ENCODE measurements around the gene FHIP1A. TPM values are rescaled to one million over a fixed set of nuclear protein-coding genes. Genes with fewer than 3 reads are reported as not detected.

The FHIP1A gene
- total RNA-seq, 2 experiments from 2014 or later = 0.42 to 0.62 TPM

DNA sequence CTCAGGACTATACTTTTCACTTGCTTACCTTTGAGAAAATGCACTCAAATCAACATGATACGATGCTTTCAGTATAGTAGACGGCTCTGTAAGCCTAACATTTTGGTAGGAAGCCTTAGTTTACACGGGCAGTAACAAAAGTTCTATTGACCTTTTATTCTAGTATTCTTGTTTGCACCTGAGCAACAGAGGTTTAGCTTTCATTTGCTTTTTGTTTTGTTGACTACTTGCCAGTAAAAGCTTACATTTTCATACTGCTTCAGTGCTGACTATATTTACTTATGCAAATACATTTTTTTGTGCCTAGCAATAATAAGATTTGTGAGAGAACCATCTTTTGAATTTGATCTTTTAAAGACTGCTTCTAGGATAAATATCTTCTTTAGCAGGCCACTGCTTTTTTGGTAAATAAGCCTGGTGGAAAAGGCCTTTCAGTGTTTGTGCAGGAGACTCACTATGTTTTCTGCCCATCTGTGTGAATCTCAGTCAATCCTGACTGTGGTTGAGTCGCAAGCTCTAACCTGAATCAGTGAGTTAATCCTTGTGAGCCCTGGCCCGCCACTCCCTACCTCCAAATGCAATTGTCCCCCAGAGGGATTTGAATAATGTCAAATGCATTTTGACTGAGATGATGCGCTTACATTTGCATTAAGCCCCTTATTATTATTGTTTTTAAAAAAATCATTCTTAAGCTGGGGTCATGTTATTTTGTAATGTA, 21.9 kb downstream of the FHIP1A start:
- no peaks in the 10 kb centered on the region for H3K9me3 Mint-ChIP-seq
- peaks cover 10% of the 10 kb centered on the region for H3K27me3 Mint-ChIP-seq
- DNase-seq = no peak
- H3K4me3 Mint-ChIP-seq = no peak overlapping the region
- no peak overlapping the region for H3K27ac Mint-ChIP-seq
- peaks cover 5% of the 10 kb centered on the region for H3K4me1 Mint-ChIP-seq
- no peaks in the 10 kb centered on the region for H3K36me3 Mint-ChIP-seq

DNA sequence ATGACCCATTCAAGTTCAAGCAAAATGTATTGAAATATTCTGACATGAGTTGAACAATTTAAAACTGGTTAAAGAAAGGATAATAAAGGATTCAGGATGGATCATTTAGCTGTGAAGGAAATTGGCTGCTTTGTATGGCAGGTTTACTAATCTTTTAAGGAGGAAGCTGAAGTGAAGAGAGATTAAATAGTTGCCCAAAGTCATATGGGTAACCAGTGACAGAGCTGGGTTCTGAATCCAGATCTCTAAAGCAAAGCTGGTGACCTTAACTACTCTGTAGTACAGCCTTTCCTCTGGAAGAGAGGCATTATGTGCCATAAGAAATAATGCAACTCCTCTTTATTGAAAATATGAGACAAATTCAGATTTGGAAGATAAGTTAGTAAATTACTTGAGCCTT, 22.8 kb downstream of the FHIP1A start:
- Mint-ChIP-seq H3K9me3 (no peaks in the 10 kb centered on the region), H3K36me3 (no peaks in the 10 kb centered on the region), H3K27ac (no peak overlapping the region), H3K4me1 (peaks cover 5% of the 10 kb centered on the region), H3K27me3 (peaks cover 10% of the 10 kb centered on the region), H3K4me3 (no peak overlapping the region)
- DNase-seq = no peak

DNA sequence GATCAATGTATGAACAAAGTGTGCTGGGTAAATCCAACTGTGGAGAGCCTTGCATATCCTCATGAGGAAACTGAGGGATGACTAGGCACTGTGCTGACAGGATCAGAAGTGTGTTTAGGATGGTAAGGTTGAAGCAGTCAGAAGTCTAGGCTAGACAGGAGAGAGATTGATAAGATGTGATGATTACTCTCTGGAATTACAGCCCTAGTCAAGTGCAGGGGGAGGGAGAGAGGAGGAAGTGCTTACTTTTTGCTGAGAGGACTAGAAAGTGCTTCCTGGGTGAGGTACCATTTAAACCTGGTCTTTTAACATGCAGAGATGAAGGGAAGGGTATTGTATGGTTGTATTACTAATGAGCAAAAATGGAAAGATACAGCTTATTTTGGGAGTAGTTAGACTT, 23.7 kb downstream of the FHIP1A start:
- Mint-ChIP-seq H3K4me1 (peaks cover 5% of the 10 kb centered on the region), H3K27ac (no peak overlapping the region), H3K4me3 (no peak overlapping the region), H3K9me3 (no peaks in the 10 kb centered on the region), H3K27me3 (peaks cover 10% of the 10 kb centered on the region), H3K36me3 (no peaks in the 10 kb centered on the region)
- DNase-seq = no peak

DNA sequence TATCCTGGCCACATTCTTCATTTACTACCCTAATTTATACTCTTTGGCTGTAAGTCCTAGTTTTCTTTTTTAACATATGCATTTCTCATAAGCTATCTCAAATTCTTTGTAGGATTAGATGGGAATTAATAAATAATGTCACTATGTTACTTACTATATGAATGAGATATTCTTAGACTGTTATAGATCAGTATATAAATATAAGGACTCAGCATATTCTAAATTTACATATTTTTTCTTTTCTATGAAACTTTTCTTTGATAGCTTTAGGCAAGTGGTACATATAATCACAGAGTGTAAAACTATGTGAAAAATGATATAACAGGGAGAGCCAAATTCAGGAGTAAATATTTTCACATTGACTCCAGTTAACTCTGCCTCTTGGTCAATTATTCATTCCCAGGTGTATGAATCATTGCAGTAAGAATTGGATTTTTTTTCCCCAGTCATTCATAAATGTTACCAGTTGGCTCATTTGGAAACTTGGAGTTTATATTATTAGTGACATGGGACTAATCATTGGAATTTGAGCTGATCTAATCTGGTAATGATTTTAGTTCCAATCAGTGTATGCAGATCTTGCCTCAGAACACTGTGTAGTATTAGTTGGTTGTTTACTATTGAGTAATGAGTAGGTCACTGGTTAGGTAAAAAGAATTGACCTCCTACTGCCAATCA, 25.3 kb downstream of the FHIP1A start:
- Mint-ChIP-seq H3K9me3 (no peaks in the 10 kb centered on the region), H3K4me1 (peaks cover 5% of the 10 kb centered on the region), H3K27ac (no peak overlapping the region), H3K4me3 (no peak overlapping the region), H3K36me3 (no peaks in the 10 kb centered on the region), H3K27me3 (no peaks in the 10 kb centered on the region)
- no peak for DNase-seq

DNA sequence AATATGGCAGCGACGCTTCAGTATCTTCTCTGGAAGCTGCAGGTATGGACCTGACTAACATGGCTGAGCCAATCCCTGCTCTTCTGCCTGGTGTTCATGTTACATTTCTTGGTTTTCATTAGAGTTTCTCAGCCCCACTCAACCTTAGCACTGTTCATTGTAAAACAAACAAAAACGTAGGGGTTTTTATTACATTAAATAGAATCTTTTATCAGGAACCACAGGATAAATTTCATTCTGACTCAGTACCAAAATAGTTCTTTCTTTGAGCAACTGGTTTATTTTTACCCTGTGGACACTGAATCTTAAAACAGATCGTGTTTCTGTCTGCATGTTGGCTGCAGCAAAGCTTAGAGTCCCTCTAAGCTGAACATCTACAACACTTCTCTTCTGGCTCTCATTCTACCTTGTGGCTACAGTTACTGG, 27.1 kb downstream of the FHIP1A start:
- Mint-ChIP-seq H3K9me3 (no peaks in the 10 kb centered on the region), H3K4me3 (no peak overlapping the region), H3K36me3 (no peaks in the 10 kb centered on the region), H3K27ac (no peak overlapping the region), H3K4me1 (no peaks in the 10 kb centered on the region), H3K27me3 (no peaks in the 10 kb centered on the region)
- DNase-seq = no peak

DNA sequence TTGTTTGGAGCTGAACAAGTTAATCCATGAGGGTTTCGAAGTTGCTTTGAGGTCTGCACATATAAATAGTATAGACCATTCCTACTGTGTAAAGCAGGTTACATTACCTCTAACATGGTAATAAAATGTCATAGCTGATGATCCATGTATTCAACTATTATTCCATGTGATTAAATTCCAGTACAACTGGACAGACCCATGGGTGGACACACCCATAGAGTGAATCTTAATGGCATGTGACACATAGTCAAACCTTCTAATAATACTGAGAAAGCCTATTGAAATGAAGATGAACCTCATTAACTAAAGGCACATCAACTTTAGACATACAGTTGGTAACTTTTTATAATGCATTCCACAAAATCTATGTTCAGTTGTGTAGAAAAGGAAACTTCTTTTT, 28.5 kb downstream of the FHIP1A start:
- H3K9me3 Mint-ChIP-seq = no peaks in the 10 kb centered on the region
- no peak overlapping the region for H3K27ac Mint-ChIP-seq
- DNase-seq = no peak
- H3K27me3 Mint-ChIP-seq = no peaks in the 10 kb centered on the region
- H3K4me3 Mint-ChIP-seq = no peak overlapping the region
- no peaks in the 10 kb centered on the region for H3K36me3 Mint-ChIP-seq
- no peaks in the 10 kb centered on the region for H3K4me1 Mint-ChIP-seq

DNA sequence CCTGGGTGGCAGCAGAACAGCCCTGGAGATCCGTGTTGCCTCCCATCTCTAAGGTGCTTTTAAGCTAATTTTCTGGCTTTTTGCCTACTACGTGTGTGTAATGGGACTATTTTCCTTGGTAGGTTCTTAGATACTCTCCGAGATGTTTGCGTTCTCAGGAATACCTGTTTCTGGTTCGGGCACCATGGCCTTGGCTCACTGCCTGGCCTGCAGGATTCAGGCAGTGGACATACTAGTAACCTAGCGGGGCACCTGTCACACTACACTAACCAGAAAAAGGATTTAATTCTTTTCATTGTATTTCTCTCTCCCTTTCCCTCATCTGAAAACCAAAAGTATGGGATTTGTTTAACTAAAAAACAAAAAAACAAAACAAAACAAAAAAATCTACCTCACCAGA, 29.2 kb downstream of the FHIP1A start:
- no peaks in the 10 kb centered on the region for H3K27me3 Mint-ChIP-seq
- no peaks in the 10 kb centered on the region for H3K4me1 Mint-ChIP-seq
- no peaks in the 10 kb centered on the region for H3K36me3 Mint-ChIP-seq

DNA sequence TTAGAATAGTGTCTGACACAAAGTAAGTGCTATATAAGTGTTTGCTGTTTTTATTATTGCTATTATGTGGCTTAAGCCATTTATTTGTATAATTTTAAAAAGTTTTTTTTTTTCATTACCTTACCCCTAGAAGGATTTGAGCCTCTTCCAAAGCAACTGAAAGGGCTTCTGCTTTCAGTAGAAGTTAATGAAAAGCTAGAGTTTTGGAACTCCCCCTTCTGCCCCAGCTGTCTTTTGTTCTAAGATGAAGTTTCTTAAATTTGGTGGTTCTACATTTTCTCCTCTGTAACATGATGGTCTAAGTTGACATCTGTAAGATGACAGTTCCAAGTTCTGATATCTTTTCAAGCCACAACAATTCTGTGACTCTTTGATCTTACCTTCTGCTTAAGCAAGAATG, 30.3 kb downstream of the FHIP1A start:
- no peaks in the 10 kb centered on the region for H3K36me3 Mint-ChIP-seq
- no peak overlapping the region for H3K4me3 Mint-ChIP-seq
- no peaks in the 10 kb centered on the region for H3K9me3 Mint-ChIP-seq
- H3K4me1 Mint-ChIP-seq = no peaks in the 10 kb centered on the region
- H3K27me3 Mint-ChIP-seq = peaks cover 5% of the 10 kb centered on the region
- DNase-seq = no peak
- H3K27ac Mint-ChIP-seq = no peak overlapping the region

More for the DNA sequence above, 29.2 kb downstream of the FHIP1A start:
- no peaks in the 10 kb centered on the region for H3K9me3 Mint-ChIP-seq
- DNase-seq = no peak
- H3K4me3 Mint-ChIP-seq = no peak overlapping the region
- H3K27ac Mint-ChIP-seq = no peak overlapping the region

DNA sequence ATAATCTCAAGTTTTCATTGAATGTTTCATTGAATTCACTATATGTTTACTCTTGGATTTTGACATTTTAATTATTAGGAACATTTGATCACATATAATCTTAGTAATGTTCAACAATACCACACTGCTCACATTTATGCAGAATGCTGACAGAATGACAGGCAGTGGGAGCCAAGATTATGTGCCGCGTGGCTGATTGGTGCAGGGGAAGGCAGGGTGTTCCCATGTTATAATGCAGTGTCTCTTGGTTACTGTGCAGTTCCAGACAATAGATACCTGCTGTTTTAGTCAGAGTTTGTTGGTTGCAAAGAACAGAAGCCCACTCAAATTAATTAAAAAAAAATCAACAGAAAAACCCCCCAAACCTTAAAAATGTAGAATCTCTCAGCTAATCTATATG, 33.0 kb downstream of the FHIP1A start:
- DNase-seq = no peak
- peaks cover 16% of the 10 kb centered on the region for H3K27me3 Mint-ChIP-seq
- H3K36me3 Mint-ChIP-seq = no peaks in the 10 kb centered on the region
- no peak overlapping the region for H3K4me3 Mint-ChIP-seq
- no peaks in the 10 kb centered on the region for H3K4me1 Mint-ChIP-seq
- no peak overlapping the region for H3K27ac Mint-ChIP-seq
- no peaks in the 10 kb centered on the region for H3K9me3 Mint-ChIP-seq

DNA sequence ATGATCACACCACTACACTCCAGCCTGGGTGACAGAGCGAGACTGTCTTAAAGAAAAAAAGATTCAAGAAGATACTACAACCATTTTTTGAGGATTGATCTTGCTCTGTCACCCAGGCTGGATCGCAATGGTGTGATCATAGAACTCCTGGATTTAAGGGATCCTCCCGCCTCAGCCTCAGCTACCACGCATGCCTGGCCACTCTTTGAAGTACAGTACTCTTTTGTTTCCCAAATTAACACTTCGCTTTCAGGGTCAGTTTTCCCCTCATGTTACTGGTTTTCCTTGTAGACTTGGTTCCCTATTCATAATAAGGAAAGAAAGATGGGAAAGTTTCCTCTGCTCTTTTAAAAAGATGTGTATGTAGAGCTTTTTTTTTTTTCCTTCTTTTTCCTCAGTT, 34.3 kb downstream of the FHIP1A start:
- Mint-ChIP-seq H3K36me3 (no peaks in the 10 kb centered on the region), H3K9me3 (no peaks in the 10 kb centered on the region), H3K27ac (no peak overlapping the region), H3K4me1 (no peaks in the 10 kb centered on the region), H3K4me3 (no peak overlapping the region), H3K27me3 (peaks cover 17% of the 10 kb centered on the region)
- no peak for DNase-seq

DNA sequence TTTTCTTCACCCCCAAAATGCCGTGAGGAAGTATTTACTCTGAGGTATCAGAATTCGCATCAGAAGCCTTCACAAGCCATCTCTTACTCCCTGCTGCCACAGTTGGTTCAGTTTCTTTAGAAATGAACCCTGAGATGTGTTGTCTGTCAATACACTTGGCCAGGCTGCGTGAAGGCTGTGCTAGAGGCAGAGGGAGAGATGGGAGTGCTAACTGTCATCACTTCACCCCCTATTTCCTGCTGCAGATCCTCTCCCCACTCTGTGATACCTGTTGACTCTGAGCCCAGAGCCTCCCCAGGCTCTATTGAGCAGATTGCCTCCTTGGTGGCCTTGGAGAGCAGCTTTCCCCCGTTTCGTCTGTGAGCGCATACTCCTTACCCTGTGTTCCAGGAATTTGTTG, 34.8 kb downstream of the FHIP1A start:
- Mint-ChIP-seq H3K4me3 (no peak overlapping the region), H3K9me3 (no peaks in the 10 kb centered on the region), H3K27ac (no peak overlapping the region), H3K36me3 (no peaks in the 10 kb centered on the region), H3K27me3 (peaks cover 22% of the 10 kb centered on the region), H3K4me1 (no peaks in the 10 kb centered on the region)
- no peak for DNase-seq

DNA sequence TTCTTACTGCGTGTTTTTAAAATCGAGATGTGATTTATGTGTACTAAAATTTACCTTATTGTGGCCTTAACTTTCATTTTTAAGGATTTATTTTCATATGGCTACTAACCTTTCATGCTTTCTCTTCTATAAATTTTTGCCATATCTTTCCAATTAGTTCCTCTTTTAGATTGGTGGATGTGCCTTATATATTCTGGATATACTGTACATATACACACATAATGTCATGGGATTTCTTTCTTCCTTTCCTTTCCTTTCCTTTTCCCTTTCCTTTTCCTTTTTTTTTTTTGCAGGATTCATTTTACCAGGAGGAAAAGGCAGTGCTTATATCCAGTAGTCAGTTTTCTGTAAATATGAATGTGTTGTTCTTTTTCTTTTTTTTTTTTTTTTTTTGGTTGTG, 37.2 kb downstream of the FHIP1A start:
- no peak for DNase-seq
- H3K27me3 Mint-ChIP-seq = peaks cover 25% of the 10 kb centered on the region
- no peak overlapping the region for H3K4me3 Mint-ChIP-seq
- no peak overlapping the region for H3K27ac Mint-ChIP-seq
- H3K4me1 Mint-ChIP-seq = no peaks in the 10 kb centered on the region
- H3K9me3 Mint-ChIP-seq = no peaks in the 10 kb centered on the region
- no peaks in the 10 kb centered on the region for H3K36me3 Mint-ChIP-seq

DNA sequence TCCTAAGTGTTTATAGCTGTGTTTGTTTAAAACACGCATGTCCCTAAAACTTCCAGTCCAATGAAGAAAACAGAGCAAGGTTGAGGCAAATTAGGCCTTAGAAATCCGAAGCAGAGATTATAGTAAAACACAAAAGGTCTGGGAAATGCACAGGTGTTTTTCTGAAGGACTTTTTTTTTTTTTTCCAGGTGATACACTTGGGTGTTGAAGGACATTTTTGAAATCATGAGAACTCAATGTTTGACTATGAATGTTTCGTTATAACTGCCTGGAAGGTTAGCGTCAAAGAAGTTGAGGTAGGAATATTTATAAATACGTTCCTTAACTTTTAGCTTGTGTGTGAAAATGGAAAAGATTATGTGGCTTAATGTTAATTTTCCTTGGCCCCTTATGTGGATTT, 45.5 kb downstream of the FHIP1A start:
- Mint-ChIP-seq H3K9me3 (no peaks in the 10 kb centered on the region), H3K4me3 (no peak overlapping the region), H3K36me3 (no peaks in the 10 kb centered on the region), H3K4me1 (no peaks in the 10 kb centered on the region), H3K27me3 (no peaks in the 10 kb centered on the region), H3K27ac (no peak overlapping the region)
- DNase-seq = no peak

DNA sequence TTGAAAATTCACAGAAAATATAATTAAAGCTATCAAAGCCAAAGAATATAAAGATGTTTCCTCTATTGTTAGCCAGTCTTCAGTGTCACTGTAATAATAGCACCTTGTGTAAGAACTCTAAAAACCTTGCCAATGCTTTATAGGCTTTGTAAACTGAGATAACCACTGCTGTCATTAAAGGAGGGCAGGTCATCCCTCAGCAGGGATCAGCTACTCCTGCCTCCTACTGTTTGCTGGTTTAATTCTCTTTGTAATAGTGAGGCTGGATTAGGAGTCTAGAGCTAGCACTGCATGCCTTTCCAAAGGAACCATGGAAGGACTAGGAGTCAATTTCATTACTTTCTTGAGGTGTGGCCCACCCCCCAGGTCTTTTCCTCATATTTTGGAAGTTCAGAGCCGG, 46.2 kb downstream of the FHIP1A start:
- Mint-ChIP-seq H3K36me3 (no peaks in the 10 kb centered on the region), H3K4me3 (no peak overlapping the region), H3K9me3 (no peaks in the 10 kb centered on the region), H3K27ac (no peak overlapping the region), H3K4me1 (no peaks in the 10 kb centered on the region), H3K27me3 (no peaks in the 10 kb centered on the region)
- DNase-seq = no peak

DNA sequence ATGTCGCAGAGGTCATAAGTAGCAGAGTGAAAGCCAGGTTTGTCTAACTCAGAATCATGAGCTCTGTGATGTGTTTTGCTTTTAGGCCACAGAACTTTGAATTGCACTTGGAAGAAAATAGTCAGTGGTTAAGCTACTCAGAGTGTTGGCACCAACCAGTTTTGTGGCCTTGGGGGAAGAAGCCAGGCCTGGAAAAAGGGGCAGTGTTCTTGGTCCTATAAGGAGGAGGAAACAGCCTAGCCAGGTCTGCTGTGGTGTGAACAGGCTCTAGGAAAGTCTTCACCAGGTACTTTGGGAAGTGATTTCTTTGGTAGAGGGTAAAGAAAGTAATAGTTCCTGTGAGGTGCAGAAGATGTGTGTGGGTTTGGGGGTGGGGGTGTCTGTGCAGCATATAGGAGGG, 49.2 kb downstream of the FHIP1A start:
- no peaks in the 10 kb centered on the region for H3K4me1 Mint-ChIP-seq

More for the DNA sequence above, 49.2 kb downstream of the FHIP1A start:
- no peak overlapping the region for H3K27ac Mint-ChIP-seq
- no peaks in the 10 kb centered on the region for H3K27me3 Mint-ChIP-seq
- no peaks in the 10 kb centered on the region for H3K36me3 Mint-ChIP-seq
- no peak for DNase-seq
- H3K9me3 Mint-ChIP-seq = no peaks in the 10 kb centered on the region
- H3K4me3 Mint-ChIP-seq = no peak overlapping the region
